ENCODE results near the gene TRERF1.
"Not testable (repeated sequence)": the region's sequence is repeated elsewhere in the genome, so short reads cannot be mapped to it uniquely, and the experiment has no call there.

Gene TRERF1

DNA sequence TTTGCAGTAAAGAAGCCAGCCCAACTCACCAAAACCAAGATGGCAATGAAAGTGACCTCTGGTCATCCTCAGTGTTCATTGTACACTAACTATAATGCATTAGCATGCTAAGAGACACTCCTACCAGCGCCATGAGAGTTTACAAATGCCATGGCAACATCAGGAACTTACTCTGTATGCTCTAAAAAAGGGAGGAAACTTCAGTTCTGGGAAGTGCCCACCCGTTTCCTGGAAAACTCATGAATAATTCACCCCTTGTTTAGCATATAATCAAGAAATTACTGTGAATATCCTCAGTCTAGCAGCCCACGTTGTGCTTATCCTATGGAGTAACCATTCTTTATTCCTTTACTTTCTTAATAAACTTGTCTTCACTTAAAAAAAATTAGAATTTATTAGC lies 19.4 kb upstream of the TRERF1 start:
- Histone ChIP-seq H3K4ac (ENCODE audit: low read depth in 1 of 2, low read length in 2 of 2) (no peak overlapping the region), H3K4me3 (ENCODE audit: insufficient read depth in 1 of 2, low read depth in 1 of 2, low read length in 2 of 2) (no peak overlapping the region)

DNA sequence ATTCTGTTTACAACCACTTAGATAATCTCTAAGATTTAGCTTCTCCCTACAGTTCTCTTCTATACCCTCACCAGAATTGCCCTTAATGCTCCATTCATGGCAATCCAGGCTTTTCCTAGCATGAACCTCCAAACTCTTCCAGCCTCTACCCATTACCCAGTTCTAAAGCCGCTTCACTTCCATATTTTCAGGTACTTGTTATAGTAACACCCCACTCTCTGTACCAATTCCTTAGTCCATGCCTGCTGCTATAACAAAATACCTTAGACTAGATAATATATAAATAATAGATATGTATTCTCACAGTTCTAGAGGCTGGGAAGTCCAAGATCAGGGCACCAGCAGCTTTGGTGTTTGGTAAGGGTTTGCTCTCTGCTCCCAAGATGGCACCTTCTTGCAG lies 16.5 kb upstream of the TRERF1 start:
- H3K27me3 ChIP-seq (ENCODE audit: control insufficient read depth in 1 of 2, insufficient read depth in 1 of 2, low read length in 2 of 2): no peaks in the 10 kb centered on the region
- no peak overlapping the region for H3K14ac ChIP-seq (ENCODE audit: low read length in 2 of 2)
- no peak overlapping the region for H2AK5ac ChIP-seq (ENCODE audit: low read length, severe bottlenecking)
- WGBS: 100% methylated on average over 1 of the region's 1 CpG
- no peak overlapping the region for H2BK12ac ChIP-seq (ENCODE audit: low read length in 2 of 2)
- no peak overlapping the region for H3K9ac ChIP-seq (ENCODE audit: low read length)
- H3K23ac ChIP-seq (ENCODE audit: low read length in 2 of 2): no peak overlapping the region
- no peak overlapping the region for H3K4ac ChIP-seq (ENCODE audit: low read depth in 1 of 2, low read length in 2 of 2)
- no peak overlapping the region for H4K8ac ChIP-seq (ENCODE audit: low read length)
- no peak overlapping the region for H2AFZ ChIP-seq (ENCODE audit: low read depth, low read length)
- no peaks in the 10 kb centered on the region for H3K79me1 ChIP-seq (replicated peaks; ENCODE audit: low read length, poor library complexity, severe bottlenecking)
- no peak overlapping the region for H3K18ac ChIP-seq (ENCODE audit: low read depth in 1 of 2, low read length in 2 of 2)
- no peak for DNase-seq
- H3K4me2 ChIP-seq (ENCODE audit: low read length, poor library complexity, severe bottlenecking): no peak overlapping the region
- H3K36me3 ChIP-seq (ENCODE audit: control insufficient read depth in 1 of 2, insufficient read depth in 2 of 2, low read depth in 1 of 2, low read length in 2 of 2): no peaks in the 10 kb centered on the region
- no peak overlapping the region for H2BK5ac ChIP-seq (ENCODE audit: low read depth, low read length, poor library complexity, severe bottlenecking)
- H3K4me1 ChIP-seq (ENCODE audit: control insufficient read depth, insufficient read depth, low read depth, low read length): no peaks in the 10 kb centered on the region
- peaks cover 40% of the 10 kb centered on the region for H3K9me3 ChIP-seq (ENCODE audit: control insufficient read depth, low read length)
- H2BK15ac ChIP-seq (ENCODE audit: low read depth, poor library complexity, severe bottlenecking): no peak overlapping the region
- H3K27ac ChIP-seq (ENCODE audit: low read length, poor library complexity, severe bottlenecking): no peak overlapping the region
- no peak overlapping the region for H4K91ac ChIP-seq (ENCODE audit: low read length)
- no peak overlapping the region for H3K4me3 ChIP-seq (ENCODE audit: insufficient read depth in 1 of 2, low read depth in 1 of 2, low read length in 2 of 2)
- no peak overlapping the region for H2BK120ac ChIP-seq (ENCODE audit: low read depth, low read length)

More for the DNA sequence above, 19.4 kb upstream of the TRERF1 start:
- Histone ChIP-seq H3K23ac (ENCODE audit: low read length in 2 of 2) (no peak overlapping the region), H3K9me3 (ENCODE audit: control insufficient read depth, low read length) (peaks cover 40% of the 10 kb centered on the region), H2BK120ac (ENCODE audit: low read depth, low read length) (no peak overlapping the region), H3K27ac (ENCODE audit: low read length, poor library complexity, severe bottlenecking) (no peak overlapping the region), H2AK5ac (ENCODE audit: low read length, severe bottlenecking) (no peak overlapping the region), H3K4me2 (ENCODE audit: low read length, poor library complexity, severe bottlenecking) (no peak overlapping the region), H2BK15ac (ENCODE audit: low read depth, poor library complexity, severe bottlenecking) (no peak overlapping the region), H3K27me3 (ENCODE audit: control insufficient read depth in 1 of 2, insufficient read depth in 1 of 2, low read length in 2 of 2) (no peaks in the 10 kb centered on the region), H2AFZ (ENCODE audit: low read depth, low read length) (no peak overlapping the region), H3K4me1 (ENCODE audit: control insufficient read depth, insufficient read depth, low read depth, low read length) (no peaks in the 10 kb centered on the region), H3K18ac (ENCODE audit: low read depth in 1 of 2, low read length in 2 of 2) (no peak overlapping the region), H3K9ac (ENCODE audit: low read length) (no peak overlapping the region), H4K8ac (ENCODE audit: low read length) (no peak overlapping the region), H2BK12ac (ENCODE audit: low read length in 2 of 2) (no peak overlapping the region), H4K91ac (ENCODE audit: low read length) (no peak overlapping the region), H2BK5ac (ENCODE audit: low read depth, low read length, poor library complexity, severe bottlenecking) (no peak overlapping the region), H3K79me1 (replicated peaks; ENCODE audit: low read length, poor library complexity, severe bottlenecking) (no peaks in the 10 kb centered on the region), H3K36me3 (ENCODE audit: control insufficient read depth in 1 of 2, insufficient read depth in 2 of 2, low read depth in 1 of 2, low read length in 2 of 2) (no peaks in the 10 kb centered on the region), H3K14ac (ENCODE audit: low read length in 2 of 2) (no peak overlapping the region)
- 69% methylated on average over 2 of the region's 3 CpGs for WGBS
- DNase-seq: no peak

DNA sequence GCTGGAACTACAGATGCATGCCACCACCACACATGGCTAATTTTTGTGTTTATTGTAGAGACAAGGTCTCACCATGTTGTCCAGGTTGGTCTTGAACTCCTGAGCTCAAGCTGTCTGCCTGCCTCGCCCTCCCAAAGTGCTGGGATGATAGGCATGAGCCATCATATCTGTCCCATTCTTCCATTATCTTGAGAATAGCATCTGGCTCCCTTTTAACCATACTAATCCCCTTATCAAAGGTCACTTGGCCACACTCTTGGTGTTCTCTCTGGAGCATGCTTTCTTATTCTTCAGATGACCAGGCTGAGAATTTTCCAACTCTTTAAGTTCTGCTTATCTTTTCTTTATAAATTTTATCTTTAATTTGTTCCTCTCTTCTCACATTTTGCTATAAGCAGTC lies 15.9 kb upstream of the TRERF1 start:
- Histone ChIP-seq H2AFZ (ENCODE audit: low read depth, low read length) (no peak overlapping the region), H3K79me1 (replicated peaks; ENCODE audit: low read length, poor library complexity, severe bottlenecking) (no peaks in the 10 kb centered on the region), H2BK120ac (ENCODE audit: low read depth, low read length) (no peak overlapping the region), H2BK12ac (ENCODE audit: low read length in 2 of 2) (no peak overlapping the region), H2AK5ac (ENCODE audit: low read length, severe bottlenecking) (no peak overlapping the region), H3K18ac (ENCODE audit: low read depth in 1 of 2, low read length in 2 of 2) (no peak overlapping the region), H3K4me1 (ENCODE audit: control insufficient read depth, insufficient read depth, low read depth, low read length) (no peaks in the 10 kb centered on the region), H4K91ac (ENCODE audit: low read length) (no peak overlapping the region), H2BK5ac (ENCODE audit: low read depth, low read length, poor library complexity, severe bottlenecking) (no peak overlapping the region), H3K9ac (ENCODE audit: low read length) (no peak overlapping the region), H3K27ac (ENCODE audit: low read length, poor library complexity, severe bottlenecking) (no peak overlapping the region), H3K36me3 (ENCODE audit: control insufficient read depth in 1 of 2, insufficient read depth in 2 of 2, low read depth in 1 of 2, low read length in 2 of 2) (no peaks in the 10 kb centered on the region), H3K27me3 (ENCODE audit: control insufficient read depth in 1 of 2, insufficient read depth in 1 of 2, low read length in 2 of 2) (no peaks in the 10 kb centered on the region), H4K8ac (ENCODE audit: low read length) (no peak overlapping the region), H3K9me3 (ENCODE audit: control insufficient read depth, low read length) (peaks cover 40% of the 10 kb centered on the region), H3K4me2 (ENCODE audit: low read length, poor library complexity, severe bottlenecking) (no peak overlapping the region), H3K14ac (ENCODE audit: low read length in 2 of 2) (no peak overlapping the region), H3K4me3 (ENCODE audit: insufficient read depth in 1 of 2, low read depth in 1 of 2, low read length in 2 of 2) (no peak overlapping the region), H2BK15ac (ENCODE audit: low read depth, poor library complexity, severe bottlenecking) (no peak overlapping the region), H3K23ac (ENCODE audit: low read length in 2 of 2) (no peak overlapping the region), H3K4ac (ENCODE audit: low read depth in 1 of 2, low read length in 2 of 2) (no peak overlapping the region)
- DNase-seq: no peak
- WGBS: 43% methylated on average over 1 of the region's 1 CpG

DNA sequence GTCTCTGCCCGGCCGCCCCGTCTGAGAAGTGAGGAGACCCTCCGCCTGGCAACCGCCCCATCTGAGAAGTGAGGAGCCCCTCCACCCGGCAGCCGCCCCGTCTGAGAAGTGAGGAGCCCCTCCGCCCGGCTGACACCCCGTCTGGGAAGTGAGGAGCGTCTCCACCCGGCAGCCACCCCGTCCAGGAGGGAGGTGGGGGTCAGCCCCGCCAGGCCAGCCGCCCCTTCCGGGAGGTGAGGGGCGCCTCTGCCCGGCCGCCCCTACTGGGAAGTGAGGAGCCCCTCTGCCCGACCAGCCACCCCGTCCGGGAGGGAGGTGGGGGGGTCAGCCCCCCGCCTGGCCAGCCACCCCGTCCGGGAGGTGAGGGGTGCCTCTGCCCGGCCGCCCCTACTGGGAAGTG lies 14.7 kb upstream of the TRERF1 start:
- H3K27ac ChIP-seq (ENCODE audit: low read length, poor library complexity, severe bottlenecking); H3K23ac ChIP-seq (ENCODE audit: low read length in 2 of 2); H3K4me2 ChIP-seq (ENCODE audit: low read length, poor library complexity, severe bottlenecking); DNase-seq; H2BK120ac ChIP-seq (ENCODE audit: low read depth, low read length); H3K9ac ChIP-seq (ENCODE audit: low read length); H3K4me3 ChIP-seq (ENCODE audit: insufficient read depth in 1 of 2, low read depth in 1 of 2, low read length in 2 of 2); H3K36me3 ChIP-seq (ENCODE audit: control insufficient read depth in 1 of 2, insufficient read depth in 2 of 2, low read depth in 1 of 2, low read length in 2 of 2); H2AK5ac ChIP-seq (ENCODE audit: low read length, severe bottlenecking); H2BK5ac ChIP-seq (ENCODE audit: low read depth, low read length, poor library complexity, severe bottlenecking); H3K27me3 ChIP-seq (ENCODE audit: control insufficient read depth in 1 of 2, insufficient read depth in 1 of 2, low read length in 2 of 2); H3K18ac ChIP-seq (ENCODE audit: low read depth in 1 of 2, low read length in 2 of 2); H3K4me1 ChIP-seq (ENCODE audit: control insufficient read depth, insufficient read depth, low read depth, low read length); H2AFZ ChIP-seq (ENCODE audit: low read depth, low read length); H3K14ac ChIP-seq (ENCODE audit: low read length in 2 of 2); H2BK15ac ChIP-seq (ENCODE audit: low read depth, poor library complexity, severe bottlenecking); H3K4ac ChIP-seq (ENCODE audit: low read depth in 1 of 2, low read length in 2 of 2); H2BK12ac ChIP-seq (ENCODE audit: low read length in 2 of 2); H3K79me1 ChIP-seq (replicated peaks; ENCODE audit: low read length, poor library complexity, severe bottlenecking); H4K91ac ChIP-seq (ENCODE audit: low read length); H4K8ac ChIP-seq (ENCODE audit: low read length): not testable (repeated sequence)
- 96% methylated on average over 21 of the region's 28 CpGs for WGBS
- H3K9me3 ChIP-seq (ENCODE audit: control insufficient read depth, low read length): peaks cover 36% of the 10 kb centered on the region

Data from mesenchymal stem cell (in vitro differentiated cells and primary cell).